D341Med (cell line): ENCODE results near the gene GLIPR1L1.

Source experiments
- DNase-seq: peaks from one replicate; pipeline ENCODE4 v3.0.0; 2012; ENCODE audit warnings: low spot score

The GLIPR1L1 gene

GRCh38 chr12:75350413-75350812 lies 15.9 kb downstream of the GLIPR1L1 start:
- no peak for DNase-seq

DNA sequence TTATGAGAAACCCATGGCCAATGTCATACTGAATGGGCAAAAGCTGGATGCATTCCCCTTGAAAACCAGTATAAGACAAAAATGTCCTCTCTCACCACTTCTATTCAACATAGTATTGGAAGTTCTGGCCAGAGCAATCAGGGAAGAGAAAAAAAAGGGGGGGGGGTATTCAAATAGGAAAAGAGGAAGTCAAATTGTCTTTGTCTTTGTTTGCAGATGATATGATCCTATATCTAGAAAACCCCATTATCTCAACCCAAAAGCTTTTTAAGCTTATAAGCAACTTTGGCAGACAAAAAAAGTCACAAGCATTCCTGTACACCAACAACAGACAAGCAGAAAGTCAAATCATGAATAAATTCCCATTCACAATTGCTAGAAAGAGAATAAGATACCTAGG lies 19.5 kb downstream of the GLIPR1L1 start:
- no peak for DNase-seq

GRCh38 chr12:75360920-75361319 lies 26.4 kb downstream of the GLIPR1L1 start:
- no peak for DNase-seq

DNA sequence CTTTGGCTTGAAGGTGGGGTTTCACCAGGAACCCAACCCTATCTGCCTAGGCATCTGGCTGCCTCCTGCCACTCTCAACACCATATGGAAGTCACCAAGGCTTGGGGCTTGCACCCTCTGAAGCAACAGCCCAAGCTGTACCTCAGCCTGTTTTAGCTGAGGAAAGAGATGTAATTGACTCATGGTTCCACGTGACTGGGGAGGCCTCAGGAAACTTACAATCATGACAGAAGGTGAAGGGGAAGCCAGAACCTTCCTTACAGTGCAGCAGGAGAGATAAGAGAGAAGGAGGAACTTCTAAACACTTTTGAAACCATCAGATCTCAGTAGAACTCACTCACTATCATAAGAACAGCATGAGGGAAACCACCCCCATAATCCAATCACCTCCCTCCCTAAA lies 26.9 kb downstream of the GLIPR1L1 start:
- DNase-seq = no peak

DNA sequence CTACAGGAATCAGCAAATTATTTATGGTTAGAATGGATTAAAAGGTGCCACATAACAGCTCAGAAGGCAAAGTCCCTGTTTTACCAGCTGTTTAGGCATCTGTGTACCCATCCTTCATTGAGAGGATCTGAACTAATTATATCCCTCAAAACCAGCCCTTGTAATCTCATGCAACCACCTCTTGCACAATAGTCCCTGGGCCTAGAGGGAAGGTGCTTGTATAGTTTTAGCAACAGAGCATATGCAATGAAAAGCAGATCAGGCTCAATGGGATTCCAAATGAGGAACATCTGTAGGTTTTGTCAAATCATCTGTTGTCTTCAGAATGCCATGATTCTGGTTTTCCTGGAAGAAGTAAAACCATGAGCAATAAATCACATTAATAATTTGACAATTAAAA lies 30.4 kb downstream of the GLIPR1L1 start:
- peak; percentile 28 for DNase-seq

DNA sequence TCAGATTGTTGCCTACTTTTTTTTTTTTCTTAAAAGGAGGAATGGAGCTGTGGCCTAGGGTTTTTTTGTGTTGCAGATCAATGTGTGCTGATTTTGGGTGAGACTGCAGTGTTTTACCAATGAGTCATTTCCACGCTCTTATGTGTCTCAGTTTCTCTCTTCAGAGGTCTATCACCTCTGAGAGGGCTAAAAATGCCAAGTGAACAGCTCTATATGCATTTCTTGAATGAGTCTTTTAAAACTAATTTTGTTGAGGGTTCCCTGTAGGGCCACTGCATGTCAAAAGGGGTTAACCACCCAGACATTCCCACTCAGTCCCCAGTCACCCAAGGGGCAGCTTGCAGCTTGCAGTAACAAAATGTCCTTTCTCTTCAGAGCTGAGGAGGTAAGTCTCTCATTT lies 32.2 kb downstream of the GLIPR1L1 start:
- no peak for DNase-seq

- DNase-seq = no peak
These were observed 40.5 kb downstream of the GLIPR1L1 start for GRCh38 chr12:75374971-75375370.

DNA sequence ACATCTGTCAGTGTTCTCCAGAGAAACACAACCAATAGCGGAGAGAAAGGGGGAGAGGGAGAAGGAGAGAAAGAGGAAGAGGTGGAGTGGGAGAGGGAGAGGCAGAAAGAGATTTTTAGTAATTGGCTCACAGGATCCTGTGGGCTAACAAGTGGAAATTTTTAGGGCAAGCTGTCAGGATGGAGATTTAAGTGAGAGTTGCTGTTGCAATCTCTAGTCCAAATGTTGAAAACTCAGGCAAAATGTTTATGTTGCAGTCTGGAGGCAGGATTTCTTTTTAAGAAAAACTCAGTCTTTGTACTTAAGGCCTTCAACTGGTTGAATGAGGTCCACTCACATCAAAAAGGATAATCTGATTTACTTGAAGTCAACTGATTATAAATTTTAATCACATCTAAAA lies 43.9 kb downstream of the GLIPR1L1 start:
- DNase-seq = no peak

DNA sequence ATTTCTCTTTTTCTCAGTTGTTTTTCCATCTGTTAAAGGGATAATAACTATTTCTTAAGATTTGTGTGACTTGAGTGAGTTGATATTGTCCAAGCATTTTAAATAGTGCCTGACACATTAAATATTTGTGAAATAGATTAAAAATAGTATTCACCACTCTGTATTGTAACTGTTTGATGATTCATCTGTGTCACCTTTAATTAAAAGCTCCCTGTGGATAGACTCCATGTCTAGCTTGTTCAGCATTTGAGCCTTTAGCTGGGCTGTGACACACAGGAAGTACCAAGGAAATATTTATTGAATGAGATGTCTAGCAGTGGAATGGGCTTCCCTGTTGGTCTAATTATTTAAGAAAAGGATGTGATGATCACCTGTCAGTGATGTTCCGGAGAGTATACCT lies 54.6 kb downstream of the GLIPR1L1 start:
- DNase-seq = no peak

DNA sequence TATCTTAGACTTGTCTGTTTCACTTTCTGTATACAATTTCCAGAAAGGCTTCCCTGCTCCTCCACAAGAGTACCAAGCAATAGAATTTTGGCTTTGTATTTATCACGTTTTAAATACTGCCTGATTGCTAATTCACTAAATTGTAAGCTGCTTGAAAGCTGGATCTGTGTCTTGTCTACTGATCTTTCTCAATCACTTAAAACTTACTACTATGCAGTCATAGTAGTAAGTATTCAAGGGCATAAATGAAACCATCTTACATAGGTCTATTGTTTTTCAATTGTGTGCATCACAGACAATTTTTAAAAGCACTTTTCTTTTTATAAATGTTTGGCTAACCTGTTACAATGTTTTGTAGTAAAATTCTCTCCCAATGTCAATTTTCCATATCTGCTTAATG lies 55.2 kb downstream of the GLIPR1L1 start:
- no peak for DNase-seq

GRCh38 chr12:75390156-75390898 lies 55.9 kb downstream of the GLIPR1L1 start:
- DNase-seq = no peak

DNA sequence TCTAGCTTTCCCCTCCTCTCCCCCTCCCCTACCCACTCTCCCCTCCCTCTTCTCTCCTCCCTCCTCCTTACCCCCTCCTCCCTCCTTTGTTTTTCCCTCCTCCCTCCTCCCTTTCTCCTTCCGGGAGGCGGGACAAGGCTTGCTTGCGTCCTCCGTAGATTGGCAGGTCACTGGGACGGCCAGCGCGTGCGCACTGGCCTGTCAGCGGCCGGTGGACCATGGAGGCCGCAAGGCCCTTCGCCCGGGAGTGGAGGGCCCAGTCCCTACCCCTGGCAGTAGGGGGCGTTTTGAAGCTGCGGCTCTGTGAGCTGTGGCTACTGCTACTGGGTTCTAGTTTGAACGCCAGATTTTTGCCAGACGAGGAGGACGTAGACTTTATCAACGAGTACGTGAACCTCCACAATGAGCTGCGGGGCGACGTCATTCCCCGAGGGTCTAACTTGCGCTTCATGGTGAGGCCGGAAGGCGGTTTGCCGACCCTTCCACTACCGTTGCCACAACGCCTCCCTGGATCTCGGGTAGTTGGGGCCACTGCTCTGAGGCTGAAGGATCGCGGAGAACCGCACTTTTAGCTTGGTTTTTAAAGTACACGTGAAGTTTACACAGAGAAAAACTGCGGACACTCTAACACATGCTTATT lies 56.5 kb downstream of the GLIPR1L1 start, which contains the start of gene GLIPR1L2:
Gene GLIPR1L2, plus strand, starts transcription at position 191 of the 640 bp plus-strand sequence. Its CDS starts 28 bp downstream, at position 219.
- peak; percentile 96 for DNase-seq

DNA sequence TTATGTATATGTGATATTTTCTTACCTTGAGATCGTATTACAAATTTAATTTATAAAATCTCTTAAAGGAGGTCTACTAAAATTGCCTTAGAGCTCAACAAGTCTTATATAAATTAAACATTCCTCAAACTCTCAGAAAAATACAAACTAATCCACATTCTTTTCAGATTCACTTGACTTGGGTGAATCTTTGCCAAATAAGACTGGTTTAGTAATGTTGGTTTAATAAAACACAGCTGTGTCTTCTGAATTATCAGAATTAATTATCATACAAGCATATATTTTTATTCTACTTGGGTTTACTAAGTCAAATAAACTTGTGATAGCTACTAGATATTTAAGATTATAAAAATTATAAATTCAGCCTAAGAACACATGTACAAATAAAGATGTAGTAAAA lies 69.8 kb downstream of the GLIPR1L1 start:
- DNase-seq = no peak

DNA sequence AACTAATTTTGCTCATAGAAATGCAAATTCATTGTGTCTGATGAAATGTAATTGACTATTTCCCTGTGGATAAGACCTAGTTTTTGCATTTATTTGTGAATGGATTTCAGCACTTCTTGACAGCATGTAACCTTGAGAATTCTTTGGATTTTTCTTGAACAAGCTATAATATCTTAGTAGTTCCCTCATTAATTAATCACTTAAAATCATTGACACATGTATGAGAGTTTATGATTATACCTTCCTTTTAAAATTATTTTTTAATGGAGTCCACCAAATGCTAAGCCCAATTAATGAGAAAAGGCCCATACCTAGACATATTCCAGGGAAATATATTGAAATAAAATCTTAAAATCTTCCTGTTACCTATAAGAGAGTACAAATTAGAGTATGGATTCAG lies 73.2 kb downstream of the GLIPR1L1 start:
- DNase-seq = no peak

- no peak for DNase-seq
These were observed 75.4 kb downstream of the GLIPR1L1 start for GRCh38 chr12:75409830-75410229.

GRCh38 chr12:75414671-75415070 lies 80.2 kb downstream of the GLIPR1L1 start:
- no peak for DNase-seq

- no peak for DNase-seq
These were observed 85.4 kb downstream of the GLIPR1L1 start for GRCh38 chr12:75419841-75420240.
